ENCODE data around the gene TPRKB.
"Not testable (repeated sequence)": the region's sequence is repeated elsewhere in the genome, so short reads cannot be mapped to it uniquely, and the experiment has no call there.

The TPRKB gene

GRCh38 chr2:73702852-73703493 is 34.2 kb downstream of the TPRKB start:
- not testable (repeated sequence) for H3K27me3 ChIP-seq (ENCODE audit: control insufficient read depth in 2 of 2, insufficient read depth in 2 of 2, low read length in 2 of 2); H3K9me3 ChIP-seq (ENCODE audit: control insufficient read depth in 2 of 2, low read length in 2 of 2); H3K4me3 ChIP-seq (ENCODE audit: low read length in 2 of 2); H3K9ac ChIP-seq (ENCODE audit: low read depth in 1 of 2, low read length in 2 of 2); H3K27ac ChIP-seq (ENCODE audit: low read depth in 2 of 2, low read length in 2 of 2); H3K36me3 ChIP-seq (ENCODE audit: control insufficient read depth in 2 of 2, insufficient read depth in 2 of 2, low read length in 2 of 2)
- peaks cover 24 to 38% of the 10 kb centered on the region in 2 donors for H3K4me1 ChIP-seq (ENCODE audit: control insufficient read depth in 2 of 2, insufficient read depth in 2 of 2, low read length in 2 of 2)

DNA sequence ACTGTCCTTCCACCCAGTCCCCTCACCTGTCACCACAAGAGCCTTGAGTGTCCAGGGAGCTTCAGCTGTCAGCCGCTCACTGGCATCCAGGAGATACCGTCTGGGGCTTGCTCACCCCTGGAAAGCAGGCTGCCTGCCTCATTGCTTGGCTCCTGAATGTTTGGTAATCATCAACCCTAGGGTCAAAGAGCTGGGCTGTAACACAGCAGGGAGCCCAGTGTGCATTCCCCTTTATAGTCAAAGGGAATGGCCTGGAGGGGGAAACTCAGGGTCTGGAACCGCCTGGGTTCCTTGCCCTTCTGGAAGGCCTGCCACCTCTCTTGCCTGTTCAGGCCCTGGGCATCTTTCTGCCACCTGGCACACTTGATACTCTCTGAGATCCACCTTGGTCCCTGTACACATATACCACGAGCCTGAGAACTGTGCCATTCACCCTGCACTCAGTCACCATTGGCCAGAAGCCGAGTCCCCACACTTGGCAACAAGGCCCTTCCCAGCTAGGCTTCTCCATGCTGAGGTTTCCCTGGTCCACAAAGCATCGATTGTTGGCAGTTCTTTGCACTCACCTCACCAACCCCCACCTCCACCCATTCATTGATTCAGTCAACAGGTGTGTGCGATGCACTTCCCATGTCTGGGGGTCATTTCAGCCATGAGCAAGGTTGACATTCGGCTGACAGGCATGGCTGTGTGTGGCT is 35.0 kb downstream of the TPRKB start:
- no peaks in the 10 kb centered on the region for H3K9me3 ChIP-seq (ENCODE audit: control insufficient read depth in 2 of 2, low read length in 2 of 2)
- H3K36me3 ChIP-seq (ENCODE audit: control insufficient read depth in 2 of 2, insufficient read depth in 2 of 2, low read length in 2 of 2): no peaks in the 10 kb centered on the region
- H3K4me3 ChIP-seq (ENCODE audit: low read length in 2 of 2): peak overlapping the region in 1 of 2 donors; percentile 7
- peak overlapping the region in 1 of 2 donors; percentile 32 for H3K27ac ChIP-seq (ENCODE audit: low read depth in 2 of 2, low read length in 2 of 2)
- no peaks in the 10 kb centered on the region for H3K27me3 ChIP-seq (ENCODE audit: control insufficient read depth in 2 of 2, insufficient read depth in 2 of 2, low read length in 2 of 2)
- peaks cover 20 to 37% of the 10 kb centered on the region in 2 donors for H3K4me1 ChIP-seq (ENCODE audit: control insufficient read depth in 2 of 2, insufficient read depth in 2 of 2, low read length in 2 of 2)
- no peak overlapping the region for H3K9ac ChIP-seq (ENCODE audit: low read depth in 1 of 2, low read length in 2 of 2)

DNA sequence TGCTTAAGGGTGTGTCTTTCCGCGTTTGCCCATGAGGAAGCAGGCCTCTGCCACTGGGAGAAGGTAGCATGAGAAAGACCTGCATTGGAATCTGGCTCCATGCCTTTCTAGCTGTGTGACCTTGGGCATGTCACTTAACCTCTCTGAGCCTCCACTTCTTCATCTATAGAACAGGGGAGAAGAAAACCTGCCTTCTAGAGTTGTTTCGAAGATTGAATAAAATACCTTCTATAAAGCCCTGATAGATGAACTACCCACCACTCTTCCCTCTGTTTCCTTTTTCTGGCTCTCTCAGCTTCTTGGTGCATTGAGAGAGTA is 35.7 kb downstream of the TPRKB start:
- Histone ChIP-seq H3K27ac (ENCODE audit: low read depth in 2 of 2, low read length in 2 of 2) (peak overlapping the region in 1 of 2 donors; percentile 32), H3K4me1 (ENCODE audit: control insufficient read depth in 2 of 2, insufficient read depth in 2 of 2, low read length in 2 of 2) (peaks cover 20 to 34% of the 10 kb centered on the region in 2 donors), H3K4me3 (ENCODE audit: low read length in 2 of 2) (peak overlapping the region in 1 of 2 donors; percentile 35)
- H3K27me3 ChIP-seq (ENCODE audit: control insufficient read depth in 2 of 2, insufficient read depth in 2 of 2, low read length in 2 of 2); H3K9me3 ChIP-seq (ENCODE audit: control insufficient read depth in 2 of 2, low read length in 2 of 2); H3K9ac ChIP-seq (ENCODE audit: low read depth in 1 of 2, low read length in 2 of 2); H3K36me3 ChIP-seq (ENCODE audit: control insufficient read depth in 2 of 2, insufficient read depth in 2 of 2, low read length in 2 of 2): not testable (repeated sequence)

DNA sequence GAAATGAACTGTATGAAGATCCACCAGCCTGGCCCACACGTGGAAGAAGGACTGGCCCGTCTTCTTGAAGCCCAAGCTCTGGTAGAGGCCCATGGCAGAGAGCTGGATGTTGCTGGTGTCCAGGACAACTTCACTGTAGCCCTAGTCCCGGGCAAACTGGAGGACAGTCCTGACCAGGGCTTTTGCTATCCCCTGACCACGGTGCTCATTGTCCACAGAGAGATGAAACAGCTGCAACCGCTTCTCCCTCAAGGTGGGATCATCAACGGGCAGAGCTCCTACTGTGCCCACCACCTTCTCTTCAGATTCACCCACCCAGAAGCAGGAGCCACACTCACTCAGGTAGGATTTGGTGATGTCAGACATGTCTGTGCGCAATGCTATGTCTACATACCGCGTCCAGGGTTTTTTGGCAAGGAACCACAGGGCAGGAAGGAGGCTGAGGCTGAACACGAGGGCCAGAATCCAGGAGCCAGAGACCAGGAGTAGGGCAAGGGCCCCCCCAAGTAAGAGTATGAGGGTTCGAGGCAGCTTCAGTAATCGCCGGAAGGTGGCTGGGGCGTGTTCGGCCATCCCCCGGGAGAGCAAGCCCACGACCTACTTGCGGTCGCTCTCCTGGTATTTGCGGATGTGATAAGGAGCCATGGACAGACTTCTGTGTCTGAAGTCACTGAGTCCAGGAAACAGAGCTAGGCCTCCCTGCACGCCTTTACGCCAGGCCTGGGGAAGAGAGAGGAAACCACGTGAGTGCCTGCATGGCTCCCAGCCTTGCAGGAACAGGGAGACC is 36.3 kb downstream of the TPRKB start:
- peaks cover 20 to 34% of the 10 kb centered on the region in 2 donors for H3K4me1 ChIP-seq (ENCODE audit: control insufficient read depth in 2 of 2, insufficient read depth in 2 of 2, low read length in 2 of 2)

DNA sequence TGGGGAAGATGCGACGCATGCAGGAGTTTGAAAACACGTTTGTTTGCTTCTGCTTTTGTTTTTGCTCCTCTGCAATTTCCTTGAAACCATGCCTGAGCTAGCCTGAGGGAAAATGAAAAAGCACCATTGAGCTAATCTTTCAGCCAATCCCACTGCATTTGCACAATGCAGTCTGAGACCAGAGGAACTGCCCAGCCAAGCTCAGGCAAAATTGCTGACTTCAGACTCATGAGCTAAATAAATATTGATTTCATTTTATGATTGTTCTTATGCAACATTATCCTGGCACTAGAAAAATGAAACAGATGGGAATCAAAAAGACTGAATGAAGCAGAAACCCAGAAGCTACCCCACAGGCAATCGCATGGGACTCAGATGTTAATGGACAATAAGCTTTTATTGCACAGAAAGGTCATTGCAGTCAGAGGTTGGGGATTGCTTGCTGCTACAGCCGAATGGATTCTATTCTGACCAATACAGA is 37.0 kb downstream of the TPRKB start:
- Histone ChIP-seq H3K27ac (ENCODE audit: low read depth in 2 of 2, low read length in 2 of 2) (peak overlapping the region; percentile 72 to 73), H3K4me1 (ENCODE audit: control insufficient read depth in 2 of 2, insufficient read depth in 2 of 2, low read length in 2 of 2) (peaks cover 20 to 34% of the 10 kb centered on the region in 2 donors)

More for the DNA sequence above, 36.3 kb downstream of the TPRKB start:
- Histone ChIP-seq H3K36me3 (ENCODE audit: control insufficient read depth in 2 of 2, insufficient read depth in 2 of 2, low read length in 2 of 2) (no peaks in the 10 kb centered on the region), H3K9me3 (ENCODE audit: control insufficient read depth in 2 of 2, low read length in 2 of 2) (no peaks in the 10 kb centered on the region), H3K9ac (ENCODE audit: low read depth in 1 of 2, low read length in 2 of 2) (peak overlapping the region in 1 of 2 donors; percentile 31), H3K4me3 (ENCODE audit: low read length in 2 of 2) (peak overlapping the region in 1 of 2 donors; percentile 35), H3K27ac (ENCODE audit: low read depth in 2 of 2, low read length in 2 of 2) (peak overlapping the region; percentile 72 to 73), H3K27me3 (ENCODE audit: control insufficient read depth in 2 of 2, insufficient read depth in 2 of 2, low read length in 2 of 2) (no peaks in the 10 kb centered on the region)

DNA sequence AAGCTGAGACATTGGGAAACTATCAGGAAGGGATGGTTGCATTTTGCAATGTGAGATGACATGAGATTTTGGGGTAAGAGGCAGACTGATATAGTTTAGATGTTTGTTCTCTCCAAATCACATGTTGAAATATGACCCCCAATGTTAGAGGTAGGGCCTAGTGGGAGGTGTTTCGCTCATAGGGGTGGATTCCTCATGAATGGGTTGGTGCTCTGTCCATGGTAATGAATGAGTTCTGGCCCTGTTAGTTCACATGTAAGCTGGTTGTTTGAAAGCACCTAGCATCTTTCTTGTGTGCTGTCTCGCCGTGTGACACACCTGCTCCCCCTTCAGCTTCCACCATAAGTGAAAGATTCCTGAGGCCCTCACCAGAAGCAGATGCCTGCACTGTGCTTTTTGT is 37.7 kb downstream of the TPRKB start:
- H3K9me3 ChIP-seq (ENCODE audit: control insufficient read depth in 2 of 2, low read length in 2 of 2): no peaks in the 10 kb centered on the region
- H3K27ac ChIP-seq (ENCODE audit: low read depth in 2 of 2, low read length in 2 of 2): no peak overlapping the region
- no peak overlapping the region for H3K9ac ChIP-seq (ENCODE audit: low read depth in 1 of 2, low read length in 2 of 2)
- no peaks in the 10 kb centered on the region for H3K27me3 ChIP-seq (ENCODE audit: control insufficient read depth in 2 of 2, insufficient read depth in 2 of 2, low read length in 2 of 2)
- no peaks in the 10 kb centered on the region for H3K36me3 ChIP-seq (ENCODE audit: control insufficient read depth in 2 of 2, insufficient read depth in 2 of 2, low read length in 2 of 2)
- H3K4me3 ChIP-seq (ENCODE audit: low read length in 2 of 2): no peak overlapping the region
- H3K4me1 ChIP-seq (ENCODE audit: control insufficient read depth in 2 of 2, insufficient read depth in 2 of 2, low read length in 2 of 2): peaks cover 20 to 34% of the 10 kb centered on the region in 2 donors

More for the DNA sequence above, 37.0 kb downstream of the TPRKB start:
- Histone ChIP-seq H3K9ac (ENCODE audit: low read depth in 1 of 2, low read length in 2 of 2) (no peak overlapping the region), H3K4me3 (ENCODE audit: low read length in 2 of 2) (no peak overlapping the region), H3K27me3 (ENCODE audit: control insufficient read depth in 2 of 2, insufficient read depth in 2 of 2, low read length in 2 of 2) (no peaks in the 10 kb centered on the region), H3K36me3 (ENCODE audit: control insufficient read depth in 2 of 2, insufficient read depth in 2 of 2, low read length in 2 of 2) (no peaks in the 10 kb centered on the region), H3K9me3 (ENCODE audit: control insufficient read depth in 2 of 2, low read length in 2 of 2) (no peaks in the 10 kb centered on the region)

- no peak overlapping the region for H3K4me3 ChIP-seq (ENCODE audit: low read length in 2 of 2)
- no peaks in the 10 kb centered on the region for H3K36me3 ChIP-seq (ENCODE audit: control insufficient read depth in 2 of 2, insufficient read depth in 2 of 2, low read length in 2 of 2)
- no peak overlapping the region for H3K27ac ChIP-seq (ENCODE audit: low read depth in 2 of 2, low read length in 2 of 2)
- H3K9ac ChIP-seq (ENCODE audit: low read depth in 1 of 2, low read length in 2 of 2): no peak overlapping the region
- H3K27me3 ChIP-seq (ENCODE audit: control insufficient read depth in 2 of 2, insufficient read depth in 2 of 2, low read length in 2 of 2): no peaks in the 10 kb centered on the region
- no peaks in the 10 kb centered on the region for H3K9me3 ChIP-seq (ENCODE audit: control insufficient read depth in 2 of 2, low read length in 2 of 2)
- peaks cover 20 to 34% of the 10 kb centered on the region in 2 donors for H3K4me1 ChIP-seq (ENCODE audit: control insufficient read depth in 2 of 2, insufficient read depth in 2 of 2, low read length in 2 of 2)
These were observed 39.0 kb downstream of the TPRKB start for GRCh38 chr2:73698101-73698500.

DNA sequence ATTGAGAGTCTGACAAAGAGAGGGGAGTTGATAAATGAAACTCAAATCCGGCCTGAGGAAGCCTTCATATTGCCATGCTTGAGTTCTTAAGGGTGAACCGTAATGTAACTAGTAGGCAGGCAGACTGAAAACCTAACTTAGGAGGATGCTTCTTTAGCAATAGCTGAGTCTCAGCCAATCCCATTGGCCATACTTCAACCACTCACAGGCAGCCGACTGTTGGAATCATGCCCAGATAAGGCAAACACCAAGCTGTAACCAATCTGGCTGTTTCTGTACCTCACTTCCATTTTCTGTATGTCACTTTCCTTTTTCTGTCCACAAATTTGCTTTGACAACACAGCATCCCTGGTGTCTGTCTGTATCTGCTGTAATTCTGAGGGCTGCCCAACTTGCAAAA is 39.5 kb downstream of the TPRKB start:
- Histone ChIP-seq H3K4me3 (ENCODE audit: low read length in 2 of 2) (peak overlapping the region in 1 of 2 donors; percentile 7), H3K27me3 (ENCODE audit: control insufficient read depth in 2 of 2, insufficient read depth in 2 of 2, low read length in 2 of 2) (no peaks in the 10 kb centered on the region), H3K27ac (ENCODE audit: low read depth in 2 of 2, low read length in 2 of 2) (peak overlapping the region; percentile 52 to 68), H3K9ac (ENCODE audit: low read depth in 1 of 2, low read length in 2 of 2) (no peak overlapping the region), H3K9me3 (ENCODE audit: control insufficient read depth in 2 of 2, low read length in 2 of 2) (no peaks in the 10 kb centered on the region), H3K36me3 (ENCODE audit: control insufficient read depth in 2 of 2, insufficient read depth in 2 of 2, low read length in 2 of 2) (no peaks in the 10 kb centered on the region), H3K4me1 (ENCODE audit: control insufficient read depth in 2 of 2, insufficient read depth in 2 of 2, low read length in 2 of 2) (peaks cover 20 to 34% of the 10 kb centered on the region in 2 donors)

- Histone ChIP-seq H3K27ac (ENCODE audit: low read depth in 2 of 2, low read length in 2 of 2) (peak overlapping the region; percentile 52 to 68), H3K4me1 (ENCODE audit: control insufficient read depth in 2 of 2, insufficient read depth in 2 of 2, low read length in 2 of 2) (peaks cover 17 to 30% of the 10 kb centered on the region in 2 donors), H3K4me3 (ENCODE audit: low read length in 2 of 2) (peak overlapping the region in 1 of 2 donors; percentile 7)
- not testable (repeated sequence) for H3K9me3 ChIP-seq (ENCODE audit: control insufficient read depth in 2 of 2, low read length in 2 of 2); H3K36me3 ChIP-seq (ENCODE audit: control insufficient read depth in 2 of 2, insufficient read depth in 2 of 2, low read length in 2 of 2); H3K27me3 ChIP-seq (ENCODE audit: control insufficient read depth in 2 of 2, insufficient read depth in 2 of 2, low read length in 2 of 2); H3K9ac ChIP-seq (ENCODE audit: low read depth in 1 of 2, low read length in 2 of 2)
These were observed 40.2 kb downstream of the TPRKB start for GRCh38 chr2:73696985-73697384.

DNA sequence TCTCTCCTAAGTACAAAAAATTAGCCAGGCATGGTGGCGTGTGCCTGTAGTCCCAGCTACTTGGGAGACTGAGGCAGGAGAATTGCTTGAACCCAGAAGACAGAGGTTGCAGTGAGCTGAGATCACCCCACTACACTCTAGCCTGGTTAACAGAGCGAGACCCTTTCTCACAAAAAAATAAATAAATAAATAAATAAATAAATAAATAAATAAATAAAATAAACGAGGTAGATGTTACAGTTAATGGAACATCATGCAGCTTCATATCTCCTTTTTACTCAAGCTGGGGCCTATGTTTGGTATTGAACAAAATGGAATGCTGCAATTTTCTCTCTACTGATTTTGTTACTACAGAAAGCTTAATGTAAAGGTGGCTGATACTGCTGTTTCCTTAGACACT is 40.6 kb downstream of the TPRKB start:
- H3K9ac ChIP-seq (ENCODE audit: low read depth in 1 of 2, low read length in 2 of 2); H3K27me3 ChIP-seq (ENCODE audit: control insufficient read depth in 2 of 2, insufficient read depth in 2 of 2, low read length in 2 of 2); H3K9me3 ChIP-seq (ENCODE audit: control insufficient read depth in 2 of 2, low read length in 2 of 2); H3K4me3 ChIP-seq (ENCODE audit: low read length in 2 of 2); H3K36me3 ChIP-seq (ENCODE audit: control insufficient read depth in 2 of 2, insufficient read depth in 2 of 2, low read length in 2 of 2): not testable (repeated sequence)
- H3K4me1 ChIP-seq (ENCODE audit: control insufficient read depth in 2 of 2, insufficient read depth in 2 of 2, low read length in 2 of 2): peaks cover 15 to 25% of the 10 kb centered on the region in 2 donors
- H3K27ac ChIP-seq (ENCODE audit: low read depth in 2 of 2, low read length in 2 of 2): peak overlapping the region in 1 of 2 donors; percentile 17

Data from mucosa of rectum (tissue), 2 donors.